ENCODE measurements around the gene KRTAP12-3.
"Not testable (repeated sequence)": the region's sequence is repeated elsewhere in the genome, so short reads cannot be mapped to it uniquely, and the experiment has no call there.

KRTAP12-3 gene

GRCh38 chr21:44628707-44629391 is 28.9 kb upstream of the KRTAP12-3 start:
- H3K9ac ChIP-seq (ENCODE audit: low read length) = no peak overlapping the region
- H3K4me1 ChIP-seq (ENCODE audit: control insufficient read depth, low read depth, low read length) = no peaks in the 10 kb centered on the region
- H3K9me3 ChIP-seq (ENCODE audit: control insufficient read depth, low read depth, low read length) = peaks cover 8% of the 10 kb centered on the region
- H3K27me3 ChIP-seq (ENCODE audit: control insufficient read depth, insufficient read depth, low read length) = no peaks in the 10 kb centered on the region
- no peak overlapping the region for H3K27ac ChIP-seq (ENCODE audit: low read length)
- H3K36me3 ChIP-seq (ENCODE audit: control insufficient read depth, low read depth, low read length) = no peaks in the 10 kb centered on the region
- no peak overlapping the region for H3K4me3 ChIP-seq (ENCODE audit: low read length)

- Histone ChIP-seq H3K9ac (ENCODE audit: low read length) (no peak overlapping the region), H3K27me3 (ENCODE audit: control insufficient read depth, insufficient read depth, low read length) (no peaks in the 10 kb centered on the region), H3K27ac (ENCODE audit: low read length) (no peak overlapping the region), H3K4me3 (ENCODE audit: low read length) (no peak overlapping the region), H3K9me3 (ENCODE audit: control insufficient read depth, low read depth, low read length) (no peaks in the 10 kb centered on the region), H3K36me3 (ENCODE audit: control insufficient read depth, low read depth, low read length) (no peaks in the 10 kb centered on the region), H3K4me1 (ENCODE audit: control insufficient read depth, low read depth, low read length) (no peaks in the 10 kb centered on the region)
Observed at GRCh38 chr21:44630440-44630839, 27.3 kb upstream of the KRTAP12-3 start.

GRCh38 chr21:44632067-44632466 is 25.7 kb upstream of the KRTAP12-3 start:
- no peak overlapping the region for H3K27ac ChIP-seq (ENCODE audit: low read length)

GRCh38 chr21:44636209-44637017 is 21.3 kb upstream of the KRTAP12-3 start:
- Histone ChIP-seq H3K36me3 (ENCODE audit: control insufficient read depth, low read depth, low read length) (no peaks in the 10 kb centered on the region), H3K27ac (ENCODE audit: low read length) (no peak overlapping the region), H3K9me3 (ENCODE audit: control insufficient read depth, low read depth, low read length) (no peaks in the 10 kb centered on the region), H3K4me3 (ENCODE audit: low read length) (no peak overlapping the region), H3K4me1 (ENCODE audit: control insufficient read depth, low read depth, low read length) (no peaks in the 10 kb centered on the region), H3K27me3 (ENCODE audit: control insufficient read depth, insufficient read depth, low read length) (no peaks in the 10 kb centered on the region), H3K9ac (ENCODE audit: low read length) (no peak overlapping the region)

More at GRCh38 chr21:44632067-44632466, 25.7 kb upstream of the KRTAP12-3 start:
- no peaks in the 10 kb centered on the region for H3K4me1 ChIP-seq (ENCODE audit: control insufficient read depth, low read depth, low read length)
- H3K9ac ChIP-seq (ENCODE audit: low read length) = no peak overlapping the region
- H3K36me3 ChIP-seq (ENCODE audit: control insufficient read depth, low read depth, low read length) = no peaks in the 10 kb centered on the region
- no peaks in the 10 kb centered on the region for H3K9me3 ChIP-seq (ENCODE audit: control insufficient read depth, low read depth, low read length)
- H3K27me3 ChIP-seq (ENCODE audit: control insufficient read depth, insufficient read depth, low read length) = no peaks in the 10 kb centered on the region
- H3K4me3 ChIP-seq (ENCODE audit: low read length) = no peak overlapping the region

- H3K9me3 ChIP-seq (ENCODE audit: control insufficient read depth, low read depth, low read length) = no peaks in the 10 kb centered on the region
- H3K36me3 ChIP-seq (ENCODE audit: control insufficient read depth, low read depth, low read length) = no peaks in the 10 kb centered on the region
- H3K27me3 ChIP-seq (ENCODE audit: control insufficient read depth, insufficient read depth, low read length) = no peaks in the 10 kb centered on the region
- no peaks in the 10 kb centered on the region for H3K4me1 ChIP-seq (ENCODE audit: control insufficient read depth, low read depth, low read length)
- H3K27ac ChIP-seq (ENCODE audit: low read length) = no peak within 1 kb of the TSS
- H3K4me3 ChIP-seq (ENCODE audit: low read length) = no peak within 1 kb of the TSS
- no peak within 1 kb of the TSS for H3K9ac ChIP-seq (ENCODE audit: low read length)
Observed at GRCh38 chr21:44637018-44637850, 20.5 kb upstream of the KRTAP12-3 start, which contains the start of gene KRTAP10-10. KRTAP10-10 (plus strand) TSS chr21:44637356; CDS start chr21:44637418, 62 bp downstream.

- not testable (repeated sequence) for H3K27ac ChIP-seq (ENCODE audit: low read length); H3K9ac ChIP-seq (ENCODE audit: low read length); H3K4me3 ChIP-seq (ENCODE audit: low read length); H3K36me3 ChIP-seq (ENCODE audit: control insufficient read depth, low read depth, low read length); H3K9me3 ChIP-seq (ENCODE audit: control insufficient read depth, low read depth, low read length); H3K4me1 ChIP-seq (ENCODE audit: control insufficient read depth, low read depth, low read length); H3K27me3 ChIP-seq (ENCODE audit: control insufficient read depth, insufficient read depth, low read length)
Observed at GRCh38 chr21:44637851-44638348, 19.8 kb upstream of the KRTAP12-3 start.

GRCh38 chr21:44638506-44639330 is 19.0 kb upstream of the KRTAP12-3 start:
- not testable (repeated sequence) for H3K27me3 ChIP-seq (ENCODE audit: control insufficient read depth, insufficient read depth, low read length); H3K4me1 ChIP-seq (ENCODE audit: control insufficient read depth, low read depth, low read length); H3K9me3 ChIP-seq (ENCODE audit: control insufficient read depth, low read depth, low read length); H3K36me3 ChIP-seq (ENCODE audit: control insufficient read depth, low read depth, low read length); H3K27ac ChIP-seq (ENCODE audit: low read length); H3K4me3 ChIP-seq (ENCODE audit: low read length); H3K9ac ChIP-seq (ENCODE audit: low read length)

GRCh38 chr21:44639331-44639655 is 18.4 kb upstream of the KRTAP12-3 start:
- H3K4me3 ChIP-seq (ENCODE audit: low read length) = no peak overlapping the region
- H3K9ac ChIP-seq (ENCODE audit: low read length) = no peak overlapping the region
- peaks cover 1% of the 10 kb centered on the region for H3K9me3 ChIP-seq (ENCODE audit: control insufficient read depth, low read depth, low read length)

GRCh38 chr21:44640761-44641160 is 17.0 kb upstream of the KRTAP12-3 start:
- H3K9ac ChIP-seq (ENCODE audit: low read length) = no peak overlapping the region
- H3K4me1 ChIP-seq (ENCODE audit: control insufficient read depth, low read depth, low read length) = no peaks in the 10 kb centered on the region
- no peaks in the 10 kb centered on the region for H3K36me3 ChIP-seq (ENCODE audit: control insufficient read depth, low read depth, low read length)
- no peaks in the 10 kb centered on the region for H3K27me3 ChIP-seq (ENCODE audit: control insufficient read depth, insufficient read depth, low read length)
- no peak overlapping the region for H3K4me3 ChIP-seq (ENCODE audit: low read length)
- peaks cover 10% of the 10 kb centered on the region for H3K9me3 ChIP-seq (ENCODE audit: control insufficient read depth, low read depth, low read length)
- H3K27ac ChIP-seq (ENCODE audit: low read length) = no peak overlapping the region

More at GRCh38 chr21:44639331-44639655, 18.4 kb upstream of the KRTAP12-3 start:
- no peaks in the 10 kb centered on the region for H3K4me1 ChIP-seq (ENCODE audit: control insufficient read depth, low read depth, low read length)
- H3K36me3 ChIP-seq (ENCODE audit: control insufficient read depth, low read depth, low read length) = no peaks in the 10 kb centered on the region
- H3K27me3 ChIP-seq (ENCODE audit: control insufficient read depth, insufficient read depth, low read length) = no peaks in the 10 kb centered on the region
- H3K27ac ChIP-seq (ENCODE audit: low read length) = no peak overlapping the region

GRCh38 chr21:44643741-44644310 is 13.9 kb upstream of the KRTAP12-3 start:
- Histone ChIP-seq H3K27me3 (ENCODE audit: control insufficient read depth, insufficient read depth, low read length) (no peaks in the 10 kb centered on the region), H3K36me3 (ENCODE audit: control insufficient read depth, low read depth, low read length) (no peaks in the 10 kb centered on the region), H3K9ac (ENCODE audit: low read length) (no peak overlapping the region), H3K9me3 (ENCODE audit: control insufficient read depth, low read depth, low read length) (peaks cover 10% of the 10 kb centered on the region), H3K4me3 (ENCODE audit: low read length) (no peak overlapping the region), H3K27ac (ENCODE audit: low read length) (no peak overlapping the region), H3K4me1 (ENCODE audit: control insufficient read depth, low read depth, low read length) (peaks cover 4% of the 10 kb centered on the region)
